HG03039 (cell line): ENCODE measurements around the gene FAM3D.
"Not testable (repeated sequence)": the region's sequence is repeated elsewhere in the genome, so short reads cannot be mapped to it uniquely, and the experiment has no call there.

Experiments
- ATAC-seq: cut with Tn5 transposase; IDR thresholded peaks from one replicate; pipeline ENCODE4 v1.9.1; 2021; ENCODE audit warnings: mild to moderate bottlenecking, moderate library complexity; ENCODE audit not compliant: unreplicated experiment

FAM3D gene

GRCh38 chr3:58685641-58686040 lies 19.1 kb upstream of the FAM3D start:
- no peak for ATAC-seq

GRCh38 chr3:58683466-58683865 lies 16.9 kb upstream of the FAM3D start:
- ATAC-seq = peak; percentile 76

- no peak for ATAC-seq
These were observed 16.5 kb upstream of the FAM3D start for GRCh38 chr3:58683001-58683458.

- ATAC-seq = no peak
These were observed 15.3 kb upstream of the FAM3D start for GRCh38 chr3:58681863-58682262.

GRCh38 chr3:58680879-58681525 lies 14.4 kb upstream of the FAM3D start:
- ATAC-seq = no peak

GRCh38 chr3:58679974-58680666 lies 13.5 kb upstream of the FAM3D start:
- no peak for ATAC-seq

GRCh38 chr3:58679446-58679845 lies 12.9 kb upstream of the FAM3D start:
- ATAC-seq = no peak

- not testable (repeated sequence) for ATAC-seq
These were observed 11.8 kb upstream of the FAM3D start for GRCh38 chr3:58678177-58678970.

- ATAC-seq = no peak
These were observed 6.3 kb upstream of the FAM3D start for GRCh38 chr3:58672880-58673279.

- ATAC-seq = no peak
These were observed 5.9 kb upstream of the FAM3D start for GRCh38 chr3:58672451-58672850.

- ATAC-seq = no peak
These were observed 4.0 kb upstream of the FAM3D start for GRCh38 chr3:58670506-58671135.

GRCh38 chr3:58668247-58668646 lies 1.7 kb upstream of the FAM3D start:
- no peak for ATAC-seq

GRCh38 chr3:58667704-58668103 lies 1.1 kb upstream of the FAM3D start:
- ATAC-seq = no peak

- no peak for ATAC-seq
These were observed 655 bp upstream of the FAM3D start for GRCh38 chr3:58667229-58667628.

GRCh38 chr3:58665405-58665804 lies 1.2 kb downstream of the FAM3D start:
- ATAC-seq = no peak

GRCh38 chr3:58664611-58665010 lies 2.0 kb downstream of the FAM3D start:
- ATAC-seq = no peak

- no peak for ATAC-seq
These were observed 4.6 kb downstream of the FAM3D start for GRCh38 chr3:58661836-58662420.

- no peak for ATAC-seq
These were observed 5.6 kb downstream of the FAM3D start for GRCh38 chr3:58660998-58661397.

- ATAC-seq = no peak
These were observed 7.4 kb downstream of the FAM3D start for GRCh38 chr3:58659051-58659675.

GRCh38 chr3:58658508-58658907 lies 8.1 kb downstream of the FAM3D start:
- ATAC-seq = no peak
